Kidney (tissue), 14 donors: ENCODE measurements around the gene ME3. TPM values are rescaled to one million over a fixed set of nuclear protein-coding genes. Genes with fewer than 3 reads are reported as not detected.

Source experiments
- DNase-seq, 5 donors: peaks; one replicate each; pipeline ENCODE4 v3.0.0-alpha.2; 2013 to 2020
- FAIRE-seq: peaks from 2 replicates; lab custom pipeline; 2012; peaks lifted over from hg19 to GRCh38; lab: Jason Lieb, UNC
- H3K27ac ChIP-seq, 2 donors: one replicate each; pipeline ENCODE4 v1.7.0; 2013; ENCODE audit warnings: low read depth in 2 of 2, low read length in 2 of 2, inconsistent platforms in 1 of 2
- H3K27me3 ChIP-seq: one replicate; pipeline ENCODE4 v1.7.1; 2013; ENCODE audit warnings: low read length, inconsistent platforms; ENCODE audit not compliant: control insufficient read depth, insufficient read depth
- H3K36me3 ChIP-seq, 3 donors: one replicate each; pipeline versions ENCODE4 v1.7.0 to v1.7.1; 2013; ENCODE audit warnings: low read length in 3 of 3, control low read depth in 1 of 3, inconsistent platforms in 1 of 3; ENCODE audit not compliant: insufficient read depth in 3 of 3, control insufficient read depth in 2 of 3
- H3K4me1 ChIP-seq, 3 donors: one replicate each; pipeline versions ENCODE4 v1.7.0 to v1.7.1; 2013; ENCODE audit warnings: low read length in 3 of 3, inconsistent platforms in 1 of 3, low read depth in 1 of 3; ENCODE audit not compliant: control insufficient read depth in 2 of 3, insufficient read depth in 2 of 3
- H3K4me3 ChIP-seq, 3 donors: one replicate each; pipeline versions ENCODE4 v1.7.0 to v1.8.1; 2013; ENCODE audit warnings: low read length in 3 of 3, control low read depth in 1 of 3, inconsistent platforms in 1 of 3
- H3K9ac ChIP-seq, 3 donors: one replicate each; pipeline versions ENCODE4 v1.7.0 to v1.7.1; 2013; ENCODE audit warnings: low read length in 3 of 3, control low read depth in 1 of 3, inconsistent platforms in 1 of 3
- H3K9me3 ChIP-seq, 3 donors: one replicate each; pipeline versions ENCODE4 v1.7.0 to v1.7.1; 2013; ENCODE audit warnings: low read length in 3 of 3, control low read depth in 1 of 3, inconsistent platforms in 1 of 3; ENCODE audit not compliant: control insufficient read depth in 2 of 3, insufficient read depth in 1 of 3
- CTCF ChIP-seq: IDR thresholded peaks from 3 replicates; pipeline ENCODE4 v1.5.1; 2012; ENCODE audit warnings: mild to moderate bottlenecking, moderate library complexity, borderline replicate concordance; ENCODE audit not compliant: insufficient read depth; ENCODE audit errors: extremely low read depth
- intact Hi-C: fragments of 100-400 bp; cut with DNase I; formaldehyde crosslinking; loops from one replicate; pipeline ENCODE4 v1.11.1; 2022
- polyA plus RNA-seq: library from polyadenylated mRNA; stranded (reverse); fragments of 350-450 nt; fragmentation: Illumina TruSeq; extraction: RNeasy Lipid Tissue Mini Kit (QIAGEN cat#74804); gene quantifications from one replicate; pipeline ENCODE4 v1.2.3, GENCODE V29; 2014; ENCODE audit warnings: low read depth, low replicate concordance; ENCODE audit not compliant: insufficient read depth
- total RNA-seq: library from RNA; stranded (reverse); fragmentation: NEBNext Ultra II Directional; extraction: Animal tissue kit (Norgen Biotek cat#: 25700); gene quantifications from one replicate; pipeline ENCODE4 v1.2.1, GENCODE V29; 2021
- donor health status: control.
- donor health status: control.
- donor health status: control.
- donor health status: control.
- donor health status: control.
- donor health status: DM: yes; HTN: yes; CAD: no.
- donor health status: Normal renal cell carcinoma (clear cell type).

Gene ME3
- total and polyA plus RNA-seq, 2 donors from 2014 or later: 13.2 to 32.2 TPM

DNA sequence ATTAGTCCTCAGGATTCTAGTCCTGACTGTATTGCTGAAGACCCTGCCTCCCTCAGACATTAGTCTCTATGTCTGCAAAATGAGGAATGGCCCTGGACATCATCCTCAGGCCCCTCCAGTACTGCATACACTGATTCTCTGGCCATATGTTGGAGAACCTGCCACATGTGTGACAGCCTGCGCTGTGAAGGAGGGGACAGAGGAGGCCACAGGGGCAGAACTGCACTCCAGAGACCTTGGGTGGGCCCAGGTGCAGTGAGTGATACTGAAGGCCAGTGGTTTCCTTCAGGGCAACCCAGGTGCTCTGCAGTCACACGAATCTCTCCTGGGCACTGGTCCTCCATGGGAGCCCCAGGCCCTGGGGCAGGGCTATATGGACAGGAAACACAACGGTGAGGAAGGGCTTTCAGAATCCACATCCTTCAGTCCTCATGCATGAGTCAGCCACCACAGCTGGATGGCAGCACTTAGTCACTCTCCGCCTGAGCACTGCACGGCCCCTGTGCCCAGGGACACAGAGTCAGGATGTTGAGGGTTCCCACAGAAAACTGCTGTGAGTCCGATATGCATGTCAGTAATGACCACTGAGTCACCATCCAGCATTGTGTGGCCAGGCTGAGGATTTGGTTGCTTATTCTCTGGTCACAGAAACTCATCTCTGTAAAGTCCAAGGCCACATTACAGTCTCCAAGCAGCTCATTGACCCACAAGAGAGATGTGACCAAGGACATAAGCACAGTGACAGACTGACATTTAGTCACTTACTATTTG is 39.7 kb downstream of the ME3 start:
- TF ChIP-seq CTCF: peak; percentile 30
- DNase-seq: no peak
- no peak overlapping the region for H3K27ac ChIP-seq
- H3K9me3 ChIP-seq: no peaks in the 10 kb centered on the region
- H3K36me3 ChIP-seq: no peaks in the 10 kb centered on the region
- H3K27me3 ChIP-seq: no peaks in the 10 kb centered on the region
- intact Hi-C loops: no loop called here
- no peak overlapping the region for H3K9ac ChIP-seq
- H3K4me1 ChIP-seq: peaks cover 0 to 5% (median 0%) of the 10 kb centered on the region in 3 donors
- H3K4me3 ChIP-seq: no peak overlapping the region
- FAIRE-seq: no peak

DNA sequence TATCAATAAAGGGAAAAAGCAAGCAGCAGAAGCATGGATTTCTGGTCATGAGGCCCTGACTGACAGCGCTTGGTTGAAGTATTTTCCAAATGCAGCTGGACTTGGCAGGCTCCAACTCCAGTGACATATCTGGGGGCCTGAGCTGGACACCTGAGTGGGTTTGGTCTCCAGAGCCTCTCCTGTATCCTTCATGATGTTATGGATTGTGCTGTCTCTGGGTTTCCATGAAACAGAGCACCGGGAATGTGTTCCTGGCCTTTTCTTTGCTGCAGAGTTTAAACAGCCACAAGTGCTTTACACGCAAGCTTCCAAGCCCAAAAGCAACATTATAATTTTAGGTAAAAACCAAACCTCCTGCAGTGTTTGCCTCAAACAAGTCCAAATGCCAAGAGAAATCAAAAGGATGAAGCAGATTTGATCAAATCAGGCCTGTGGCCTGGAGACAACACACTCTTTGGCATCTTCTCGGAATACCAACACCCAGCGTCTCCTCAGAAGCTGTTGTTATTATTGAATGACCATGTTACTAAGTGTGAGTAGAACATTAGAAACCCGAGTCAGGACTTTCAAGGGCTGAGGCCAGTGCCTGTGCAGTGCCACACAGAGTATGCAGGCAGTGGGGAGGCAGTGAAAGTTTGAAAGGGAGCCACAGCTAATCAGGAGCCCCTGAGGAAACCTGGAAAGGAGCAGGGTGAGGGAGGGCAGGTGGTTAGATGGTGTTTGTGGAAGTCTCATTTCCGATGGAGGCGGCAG is 42.0 kb downstream of the ME3 start:
- H3K9me3 ChIP-seq: no peaks in the 10 kb centered on the region
- H3K9ac ChIP-seq: no peak overlapping the region
- DNase-seq (no peak), FAIRE-seq (no peak)
- TF ChIP-seq CTCF: no peak
- H3K4me3 ChIP-seq: no peak overlapping the region
- intact Hi-C loops: no loop called here
- H3K27ac ChIP-seq: no peak overlapping the region
- H3K4me1 ChIP-seq: peaks cover 0 to 5% (median 0%) of the 10 kb centered on the region in 3 donors
- no peaks in the 10 kb centered on the region for H3K27me3 ChIP-seq
- H3K36me3 ChIP-seq: no peaks in the 10 kb centered on the region

DNA sequence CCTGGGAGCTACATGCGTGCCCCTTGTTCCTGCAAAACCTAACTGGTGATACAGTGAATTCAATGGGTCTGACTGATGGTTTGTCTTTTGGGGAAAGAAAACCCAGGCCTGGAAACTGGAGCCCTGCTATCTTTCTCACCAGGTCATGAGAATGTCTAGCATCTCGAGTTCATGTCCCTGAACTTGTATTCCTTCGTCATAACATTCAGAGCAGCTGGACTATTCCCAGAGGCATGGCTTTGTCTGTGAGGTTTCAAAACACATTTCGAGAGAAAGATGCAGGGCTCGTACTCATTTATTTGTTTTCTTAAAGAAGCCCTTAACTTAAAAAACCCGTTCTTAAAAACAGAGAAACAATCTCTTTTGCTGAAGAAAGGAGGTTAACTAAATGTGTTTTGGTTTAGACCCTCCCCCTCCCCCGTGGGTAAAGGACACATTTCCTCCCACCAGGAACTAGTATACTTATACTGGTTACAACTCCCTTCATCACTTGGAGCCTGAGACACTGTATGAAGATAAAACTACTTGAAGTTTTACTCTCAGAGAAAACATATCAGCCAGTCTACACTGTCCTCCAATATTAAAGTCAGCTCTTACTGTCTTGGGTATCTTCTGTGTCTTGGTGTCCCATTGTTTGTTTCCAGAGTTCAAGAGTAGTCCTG is 43.2 kb downstream of the ME3 start:
- Histone ChIP-seq H3K9ac (no peak overlapping the region), H3K27me3 (no peaks in the 10 kb centered on the region), H3K9me3 (no peaks in the 10 kb centered on the region), H3K4me3 (no peak overlapping the region), H3K4me1 (peaks cover 0 to 5% (median 3%) of the 10 kb centered on the region in 3 donors), H3K36me3 (no peaks in the 10 kb centered on the region), H3K27ac (peak overlapping the region in 1 of 2 donors; percentile 20)
- TF ChIP-seq CTCF: no peak
- FAIRE-seq: no peak
- peak in 3 of 5 donors; percentile 15 to 80 (median 47) for DNase-seq
- intact Hi-C loops: no loop called here
